IMR-90 (cell line): Measurements from ENCODE around the gene KLHL40. TPM values are rescaled to one million over a fixed set of nuclear protein-coding genes. Genes with fewer than 3 reads are reported as not detected.

Source experiments
- ATAC-seq: fragments of 200-7000 bp; cut with Tn5 transposase; 2 replicates; pipeline ENCODE4 v1.9.1; 2020; ENCODE audit warnings: low read depth, mild to moderate bottlenecking, moderate library complexity
- BruUV-seq: library from RNA; stranded (reverse); fragments of 400-500 nt; replicated peaks from 2 replicates; lab custom pipeline; 2021; lab: Mats Ljungman, UMichigan
- CTCF ChIA-PET: fragments of 300-600 bp; formaldehyde crosslinking; extraction: SDS; loops from one replicate; lab custom pipeline; 2021; ENCODE audit warnings: antibody characterized with exemption; lab: Yijun Ruan, JAX
- POLR2A ChIA-PET: fragments of 300-600 bp; sonication (Branson Sonifier 250); formaldehyde crosslinking; loops from one replicate; lab custom pipeline; 2022; ENCODE audit warnings: antibody characterized with exemption; ENCODE audit not compliant: unreplicated experiment; lab: Charles Lee
- DNase-seq: peaks from one replicate; pipeline ENCODE4 v3.0.0; 2013
- H2AFZ ChIP-seq: replicated peaks from 2 replicates; pipeline ENCODE3; 2013; ENCODE audit warnings: low read length, mild to moderate bottlenecking; ENCODE audit not compliant: poor library complexity
- H2AK5ac ChIP-seq: 2 replicates; pipeline ENCODE4 v1.6.1; 2013; ENCODE audit warnings: low read depth, low read length, inconsistent platforms
- H2AK9ac ChIP-seq: replicated peaks from 2 replicates; pipeline ENCODE3; 2013; ENCODE audit warnings: mild to moderate bottlenecking, low read depth, low read length, moderate library complexity; ENCODE audit not compliant: poor library complexity
- H2BK120ac ChIP-seq: 2 replicates; pipeline ENCODE4 v1.6.1; 2013; ENCODE audit warnings: low read depth, low read length, inconsistent platforms
- H2BK15ac ChIP-seq: 3 replicates; pipeline ENCODE4 v1.6.1; 2013; ENCODE audit warnings: low read depth, low read length, inconsistent platforms
- H2BK20ac ChIP-seq: 2 replicates; pipeline ENCODE4 v1.6.1; 2013; ENCODE audit warnings: low read depth, mild to moderate bottlenecking, inconsistent platforms, low read length, moderate library complexity
- H2BK5ac ChIP-seq: 2 replicates; pipeline ENCODE4 v1.6.1; 2013; ENCODE audit warnings: mild to moderate bottlenecking, low read depth, low read length, inconsistent platforms; ENCODE audit not compliant: poor library complexity, severe bottlenecking
- H3K14ac ChIP-seq: replicated peaks from 2 replicates; pipeline ENCODE4 v1.6.1; 2013; ENCODE audit warnings: low read depth, low read length, inconsistent platforms
- H3K18ac ChIP-seq: 2 replicates; pipeline ENCODE4 v1.6.1; 2013; ENCODE audit warnings: low read depth, low read length, control low read depth
- H3K23ac ChIP-seq: 2 replicates; pipeline ENCODE4 v1.6.1; 2013; ENCODE audit warnings: low read depth, low read length, inconsistent platforms
- H3K27ac ChIP-seq: 2 replicates; pipeline ENCODE4 v1.5.1; 2013; ENCODE audit warnings: mild to moderate bottlenecking, control low read depth, low read length; ENCODE audit not compliant: insufficient read depth
- H3K27me3 ChIP-seq: 2 replicates; pipeline ENCODE4 v1.6.1; 2013; ENCODE audit warnings: low read length; ENCODE audit not compliant: control insufficient read depth, insufficient read depth
- H3K36me3 ChIP-seq: 2 replicates; pipeline ENCODE4 v1.6.1; 2013; ENCODE audit warnings: low read length, mixed read lengths; ENCODE audit not compliant: control insufficient read depth, insufficient read depth
- H3K4ac ChIP-seq: 2 replicates; pipeline ENCODE4 v1.6.1; 2013; ENCODE audit warnings: low read depth, low read length, inconsistent platforms
- H3K4me1 ChIP-seq: 2 replicates; pipeline ENCODE4 v1.6.1; 2013; ENCODE audit warnings: low read length, mixed read lengths; ENCODE audit not compliant: control insufficient read depth, insufficient read depth
- H3K4me2 ChIP-seq: 2 replicates; pipeline ENCODE4 v1.6.1; 2013; ENCODE audit warnings: low read depth, mild to moderate bottlenecking, control low read depth, low read length, moderate library complexity
- H3K4me3 ChIP-seq: 2 replicates; pipeline ENCODE4 v1.5.1; 2013; ENCODE audit warnings: low read depth, mild to moderate bottlenecking, control low read depth, low read length, moderate library complexity; ENCODE audit not compliant: insufficient read depth
- H3K56ac ChIP-seq: 2 replicates; pipeline ENCODE4 v1.6.1; 2013; ENCODE audit warnings: low read length, inconsistent platforms; ENCODE audit not compliant: insufficient read depth; ENCODE audit errors: extremely low read depth
- H3K79me1 ChIP-seq, 2 experiments: 2 replicates each; pipeline ENCODE4 v1.6.1; 2013; ENCODE audit warnings: low read length in 2 of 2, inconsistent platforms in 1 of 2, low read depth in 1 of 2
- H3K9ac ChIP-seq: 2 replicates; pipeline ENCODE4 v1.6.1; 2013; ENCODE audit warnings: low read depth, low read length, control low read depth
- H3K9me1 ChIP-seq: 2 replicates; pipeline ENCODE4 v1.6.1; 2013; ENCODE audit warnings: low read length, inconsistent platforms; ENCODE audit not compliant: insufficient read depth
- H3K9me3 ChIP-seq: 2 replicates; pipeline ENCODE4 v1.6.1; 2013; ENCODE audit warnings: low read length; ENCODE audit not compliant: control insufficient read depth, insufficient read depth
- H4K20me1 ChIP-seq: 2 replicates; pipeline ENCODE4 v1.6.1; 2013; ENCODE audit warnings: low read length, inconsistent platforms; ENCODE audit not compliant: insufficient read depth
- H4K5ac ChIP-seq: 2 replicates; pipeline ENCODE4 v1.6.1; 2013; ENCODE audit warnings: mild to moderate bottlenecking, low read depth, low read length, control low read depth
- H4K8ac ChIP-seq, 2 experiments: 2 replicates each; pipeline ENCODE4 v1.6.1; 2013; ENCODE audit warnings: low read depth in 2 of 2, low read length in 2 of 2, control low read depth in 1 of 2, inconsistent platforms in 1 of 2
- H4K91ac ChIP-seq: 2 replicates; pipeline ENCODE4 v1.6.1; 2013; ENCODE audit warnings: low read depth, low read length, inconsistent platforms; ENCODE audit not compliant: insufficient read depth
- FOS ChIP-seq: fragments of 150-350 bp; IDR thresholded peaks from 2 replicates; pipeline ENCODE4 v1.6.1; 2016; ENCODE audit warnings: low read depth, low read length
- MXI1 ChIP-seq: IDR thresholded peaks from 2 replicates; pipeline ENCODE4 v1.6.1; 2012; ENCODE audit warnings: low read depth, mild to moderate bottlenecking, low read length, moderate library complexity, borderline replicate concordance
- NFE2L2 ChIP-seq: fragments of 150-350 bp; IDR thresholded peaks from 2 replicates; pipeline ENCODE4 v1.6.1; 2016; ENCODE audit warnings: low read depth, mild to moderate bottlenecking, low read length
- WGBS, 2 experiments: methylation state at CpG; one replicate each; pipeline versions ENCODE4 v1.1.5 to v1.1.7; 2013; ENCODE audit warnings: missing lambda C conversion rate in 2 of 2; ENCODE audit not compliant: insufficient read length in 1 of 2; ENCODE audit errors: extremely low coverage in 2 of 2; 5-methylcytosine and 5-hydroxymethylcytosine counted together
- dilution Hi-C: fragments of 300-500 bp; cut with HindIII; formaldehyde crosslinking; loops from one replicate; pipeline ENCODE4 v1.14.3; 2018; ENCODE audit warnings: low sequenced_read_pairs; ENCODE audit not compliant: unreplicated experiment
- in situ Hi-C: fragments of 300-500 bp; cut with MboI; formaldehyde crosslinking; loops from 3 replicates; pipeline ENCODE4 v1.14.3; 2019; ENCODE audit warnings: low sequenced_read_pairs, inconsistent platforms, mixed read lengths
- intact Hi-C: fragments of 100-400 bp; cut with micrococcal nuclease; formaldehyde crosslinking; loops from 2 replicates; pipeline ENCODE4 v1.10.0; 2022
- polyA plus RNA-seq, 3 experiments: library from polyadenylated mRNA; depleted of rRNA; stranded (reverse); fragments of >200 nt; gene quantifications; 2 replicates each; pipeline ENCODE4 v1.2.3, GENCODE V29; 2012; ENCODE audit warnings: low replicate concordance in 1 of 3
- total RNA-seq: library from RNA; depleted of rRNA; stranded (reverse); fragments of >200 nt; gene quantifications from 2 replicates; pipeline ENCODE4 v1.2.3, GENCODE V29; 2012

Gene KLHL40
- total and polyA plus RNA-seq, 2 of the 4 experiments (the other 2 are of a cell fraction), result not detected

DNA sequence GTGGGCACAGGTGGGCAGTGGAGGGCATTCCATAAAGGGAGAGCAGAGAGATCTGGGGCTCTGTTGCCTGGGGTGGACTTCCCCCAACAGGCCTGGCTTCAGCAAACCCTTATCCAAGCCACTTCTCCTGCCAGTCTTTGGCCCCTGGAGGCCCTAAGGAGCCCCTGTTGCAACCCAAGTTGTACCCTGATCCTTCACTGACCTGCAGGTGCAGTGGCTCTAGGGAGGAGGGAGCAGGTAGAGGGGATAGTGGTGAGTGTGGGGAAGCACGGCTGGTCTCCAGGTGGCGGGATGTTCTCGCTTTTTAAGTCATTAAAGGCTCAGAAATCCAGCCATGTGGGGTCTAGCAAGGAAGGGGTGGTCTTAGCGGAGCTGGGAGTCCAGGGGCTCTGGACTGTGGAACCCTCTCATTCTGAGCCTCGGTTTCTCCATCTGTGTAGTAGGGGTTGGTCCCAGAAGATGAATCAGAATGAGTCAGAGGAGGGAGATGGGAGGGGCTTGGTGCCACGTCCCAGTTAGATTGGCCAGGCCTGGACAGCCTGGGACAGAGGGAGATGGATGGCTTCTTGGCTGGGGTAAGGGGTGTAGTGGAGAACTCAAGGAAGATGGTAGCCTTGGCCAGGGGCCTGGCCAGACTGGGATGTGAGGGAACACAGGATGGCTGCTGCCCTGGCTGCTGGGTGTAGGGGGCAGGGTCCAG lies 29.2 kb upstream of the KLHL40 start:
- H3K9me1 ChIP-seq, result peaks cover 42% of the 10 kb centered on the region
- peaks cover 42% of the 10 kb centered on the region for H4K20me1 ChIP-seq
- H3K4me2 ChIP-seq, result 0 out of 2 replicates have a peak overlapping the region, but pooled peaks have one; percentile 88
- ATAC-seq, result no peak
- peak overlapping the region; percentile 54 for H2AFZ ChIP-seq
- no peak overlapping the region; a peak in 1 of 4 replicates for H4K8ac ChIP-seq
- H4K91ac ChIP-seq, result peak overlapping the region; percentile 89; the same call in 1 of the 2 replicates
- H3K27me3 ChIP-seq, result no peaks in the 10 kb centered on the region
- H2BK20ac ChIP-seq, result no peak overlapping the region
- no peak overlapping the region for H3K27ac ChIP-seq
- no peak overlapping the region for H3K9ac ChIP-seq
- H2AK5ac ChIP-seq, result peak overlapping the region; percentile 70
- H3K79me1 ChIP-seq, result peaks cover 25 to 70% of the 10 kb centered on the region in 2 experiments
- no CpG with 5 or more reads among the region's 6 CpGs for whole genome bisulfite sequencing, 2 experiments
- ChIA-PET POLR2A (no interaction called here), CTCF (no interaction called here)
- H3K56ac ChIP-seq, result no peak overlapping the region
- H3K4me1 ChIP-seq, result peaks cover 34% of the 10 kb centered on the region
- H2BK5ac ChIP-seq, result peak overlapping the region; percentile 2
- H3K18ac ChIP-seq, result no peak overlapping the region
- H4K5ac ChIP-seq, result no peak overlapping the region
- intact Hi-C loops (loop anchor here (5.0 kb wide), 1 partner anchor 564 kb away; the partner anchor contains the start of gene TRAK1), in situ Hi-C loops (no loop called here), dilution Hi-C loops (no loop called here)
- H3K14ac ChIP-seq, result no peak overlapping the region
- peak overlapping the region; percentile 88 for H3K4ac ChIP-seq
- TF ChIP-seq MXI1, result no peak
- TF ChIP-seq NFE2L2, result no peak
- peak; percentile 29; the same call in 1 of the 2 replicates for TF ChIP-seq FOS
- H3K23ac ChIP-seq, result no peak overlapping the region
- H3K4me3 ChIP-seq, result no peak overlapping the region
- no peak overlapping the region for H2BK120ac ChIP-seq
- H3K9me3 ChIP-seq, result no peaks in the 10 kb centered on the region
- peak; percentile 45 for DNase-seq
- no peak overlapping the region for H2BK15ac ChIP-seq
- H3K36me3 ChIP-seq, result peaks cover 16% of the 10 kb centered on the region; the same call in 1 of the 2 replicates
- no TSS peak for BruUV-seq
- H2AK9ac ChIP-seq, result peak overlapping the region; percentile 99
